ENCODE results near the gene GPR65.

DNA sequence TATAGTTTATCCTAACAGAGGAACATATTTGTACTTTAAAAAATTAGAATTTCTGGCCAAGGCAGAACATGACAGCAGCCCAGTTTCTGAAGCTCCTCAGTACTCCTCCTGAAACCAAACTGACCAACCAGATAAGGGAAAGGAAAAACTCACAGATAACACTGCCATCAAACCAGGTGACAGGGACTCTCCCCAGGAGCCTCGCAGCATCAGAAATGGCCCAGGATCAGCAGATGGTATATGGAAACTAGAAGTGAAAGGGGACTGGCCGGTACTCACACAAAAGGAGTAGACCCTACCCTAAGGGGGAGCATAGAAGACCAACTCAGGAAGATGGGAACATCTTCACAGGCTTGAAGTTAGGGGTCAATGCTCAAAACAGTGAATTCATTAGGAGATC is 33.9 kb upstream of the GPR65 start:
- TF ChIP-seq GABPA (IDR thresholded peaks at IDR 0.05; ENCODE audit: low read depth): no peak
- TF ChIP-seq SIN3A (IDR thresholded peaks at IDR 0.05; ENCODE audit: borderline replicate concordance, low read depth, low read length): no peak
- TF ChIP-seq, protein P1, sequence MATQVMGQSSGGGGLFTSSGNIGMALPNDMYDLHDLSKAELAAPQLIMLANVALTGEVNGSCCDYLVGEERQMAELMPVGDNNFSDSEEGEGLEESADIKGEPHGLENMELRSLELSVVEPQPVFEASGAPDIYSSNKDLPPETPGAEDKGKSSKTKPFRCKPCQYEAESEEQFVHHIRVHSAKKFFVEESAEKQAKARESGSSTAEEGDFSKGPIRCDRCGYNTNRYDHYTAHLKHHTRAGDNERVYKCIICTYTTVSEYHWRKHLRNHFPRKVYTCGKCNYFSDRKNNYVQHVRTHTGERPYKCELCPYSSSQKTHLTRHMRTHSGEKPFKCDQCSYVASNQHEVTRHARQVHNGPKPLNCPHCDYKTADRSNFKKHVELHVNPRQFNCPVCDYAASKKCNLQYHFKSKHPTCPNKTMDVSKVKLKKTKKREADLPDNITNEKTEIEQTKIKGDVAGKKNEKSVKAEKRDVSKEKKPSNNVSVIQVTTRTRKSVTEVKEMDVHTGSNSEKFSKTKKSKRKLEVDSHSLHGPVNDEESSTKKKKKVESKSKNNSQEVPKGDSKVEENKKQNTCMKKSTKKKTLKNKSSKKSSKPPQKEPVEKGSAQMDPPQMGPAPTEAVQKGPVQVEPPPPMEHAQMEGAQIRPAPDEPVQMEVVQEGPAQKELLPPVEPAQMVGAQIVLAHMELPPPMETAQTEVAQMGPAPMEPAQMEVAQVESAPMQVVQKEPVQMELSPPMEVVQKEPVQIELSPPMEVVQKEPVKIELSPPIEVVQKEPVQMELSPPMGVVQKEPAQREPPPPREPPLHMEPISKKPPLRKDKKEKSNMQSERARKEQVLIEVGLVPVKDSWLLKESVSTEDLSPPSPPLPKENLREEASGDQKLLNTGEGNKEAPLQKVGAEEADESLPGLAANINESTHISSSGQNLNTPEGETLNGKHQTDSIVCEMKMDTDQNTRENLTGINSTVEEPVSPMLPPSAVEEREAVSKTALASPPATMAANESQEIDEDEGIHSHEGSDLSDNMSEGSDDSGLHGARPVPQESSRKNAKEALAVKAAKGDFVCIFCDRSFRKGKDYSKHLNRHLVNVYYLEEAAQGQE (IDR thresholded peaks at IDR 0.05; ENCODE audit: low read depth, low read length): no peak
- no peak for TF ChIP-seq FOXJ3 (CRISPR knock-in tag; IDR thresholded peaks at IDR 0.05)
- TF ChIP-seq POLR2AphosphoS5 (IDR thresholded peaks at IDR 0.05; ENCODE audit: low read depth, low read length): no peak
- no peak for TF ChIP-seq ELF1 (IDR thresholded peaks at IDR 0.05)
- TF ChIP-seq, protein P2, sequence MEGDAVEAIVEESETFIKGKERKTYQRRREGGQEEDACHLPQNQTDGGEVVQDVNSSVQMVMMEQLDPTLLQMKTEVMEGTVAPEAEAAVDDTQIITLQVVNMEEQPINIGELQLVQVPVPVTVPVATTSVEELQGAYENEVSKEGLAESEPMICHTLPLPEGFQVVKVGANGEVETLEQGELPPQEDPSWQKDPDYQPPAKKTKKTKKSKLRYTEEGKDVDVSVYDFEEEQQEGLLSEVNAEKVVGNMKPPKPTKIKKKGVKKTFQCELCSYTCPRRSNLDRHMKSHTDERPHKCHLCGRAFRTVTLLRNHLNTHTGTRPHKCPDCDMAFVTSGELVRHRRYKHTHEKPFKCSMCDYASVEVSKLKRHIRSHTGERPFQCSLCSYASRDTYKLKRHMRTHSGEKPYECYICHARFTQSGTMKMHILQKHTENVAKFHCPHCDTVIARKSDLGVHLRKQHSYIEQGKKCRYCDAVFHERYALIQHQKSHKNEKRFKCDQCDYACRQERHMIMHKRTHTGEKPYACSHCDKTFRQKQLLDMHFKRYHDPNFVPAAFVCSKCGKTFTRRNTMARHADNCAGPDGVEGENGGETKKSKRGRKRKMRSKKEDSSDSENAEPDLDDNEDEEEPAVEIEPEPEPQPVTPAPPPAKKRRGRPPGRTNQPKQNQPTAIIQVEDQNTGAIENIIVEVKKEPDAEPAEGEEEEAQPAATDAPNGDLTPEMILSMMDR (IDR thresholded peaks at IDR 0.05): no peak
- TF ChIP-seq NFIC (IDR thresholded peaks at IDR 0.05; ENCODE audit: borderline replicate concordance): no peak
- TF ChIP-seq TEAD4 (IDR thresholded peaks at IDR 0.05; ENCODE audit: borderline replicate concordance, insufficient read depth): no peak
- TF ChIP-seq, protein P3, sequence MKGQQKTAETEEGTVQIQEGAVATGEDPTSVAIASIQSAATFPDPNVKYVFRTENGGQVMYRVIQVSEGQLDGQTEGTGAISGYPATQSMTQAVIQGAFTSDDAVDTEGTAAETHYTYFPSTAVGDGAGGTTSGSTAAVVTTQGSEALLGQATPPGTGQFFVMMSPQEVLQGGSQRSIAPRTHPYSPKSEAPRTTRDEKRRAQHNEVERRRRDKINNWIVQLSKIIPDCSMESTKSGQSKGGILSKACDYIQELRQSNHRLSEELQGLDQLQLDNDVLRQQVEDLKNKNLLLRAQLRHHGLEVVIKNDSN (IDR thresholded peaks at IDR 0.05; ENCODE audit: borderline replicate concordance, low read depth): no peak
- TF ChIP-seq RCOR1 (IDR thresholded peaks at IDR 0.05; ENCODE audit: low read length): no peak
- TF ChIP-seq MXI1 (IDR thresholded peaks at IDR 0.05; ENCODE audit: low read depth, low read length): no peak
